ENCODE results near the gene FBXL17.

Gene FBXL17

DNA sequence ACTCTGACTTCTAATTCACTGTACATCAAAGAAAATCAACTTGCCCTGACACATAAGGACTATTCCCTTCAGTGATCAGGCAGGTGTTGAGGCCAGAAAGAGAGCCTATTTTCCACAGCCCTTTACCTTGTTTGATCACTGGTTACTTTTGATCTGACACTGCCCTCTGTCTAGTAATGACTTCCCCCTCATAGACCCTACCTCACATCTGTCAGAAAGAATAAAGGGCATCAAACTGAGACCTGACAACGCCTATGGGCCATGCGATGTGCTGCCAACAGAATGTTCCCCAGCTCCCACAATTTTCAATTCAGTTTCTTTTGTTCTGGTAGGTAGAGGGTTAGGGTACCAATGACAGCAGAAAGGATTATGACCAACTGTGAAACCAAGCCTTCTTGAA lies 47.7 kb downstream of the FBXL17 start:
- no peak overlapping the region for H2AFZ ChIP-seq (ENCODE audit: low read length)
- H3K4me1 ChIP-seq (ENCODE audit: insufficient read depth, low read length, poor library complexity, severe bottlenecking) = peaks cover 3% of the 10 kb centered on the region
- no peaks in the 10 kb centered on the region for H3F3A ChIP-seq (ENCODE audit: low read depth)
- H3K4me3 ChIP-seq (ENCODE audit: low read length, poor library complexity, severe bottlenecking) = no peak overlapping the region
- no peaks in the 10 kb centered on the region for H3K9me2 ChIP-seq (replicated peaks; ENCODE audit: low read depth, low read length)
- H3K9me3 ChIP-seq (ENCODE audit: insufficient read depth, low read depth, low read length) = no peaks in the 10 kb centered on the region
- no peak overlapping the region for H3K9ac ChIP-seq (ENCODE audit: low read depth, low read length, poor library complexity, severe bottlenecking)
- H3K79me2 ChIP-seq (ENCODE audit: insufficient read depth, low read length) = no peaks in the 10 kb centered on the region
- H3K27me3 ChIP-seq (ENCODE audit: insufficient read depth, low read length, poor library complexity, severe bottlenecking) = no peaks in the 10 kb centered on the region
- no peaks in the 10 kb centered on the region for H4K20me1 ChIP-seq (ENCODE audit: insufficient read depth, low read length, poor library complexity, severe bottlenecking)
- H3K4me2 ChIP-seq (ENCODE audit: low read depth, low read length, poor library complexity, severe bottlenecking) = no peak overlapping the region
- TF ChIP-seq, protein P1, sequence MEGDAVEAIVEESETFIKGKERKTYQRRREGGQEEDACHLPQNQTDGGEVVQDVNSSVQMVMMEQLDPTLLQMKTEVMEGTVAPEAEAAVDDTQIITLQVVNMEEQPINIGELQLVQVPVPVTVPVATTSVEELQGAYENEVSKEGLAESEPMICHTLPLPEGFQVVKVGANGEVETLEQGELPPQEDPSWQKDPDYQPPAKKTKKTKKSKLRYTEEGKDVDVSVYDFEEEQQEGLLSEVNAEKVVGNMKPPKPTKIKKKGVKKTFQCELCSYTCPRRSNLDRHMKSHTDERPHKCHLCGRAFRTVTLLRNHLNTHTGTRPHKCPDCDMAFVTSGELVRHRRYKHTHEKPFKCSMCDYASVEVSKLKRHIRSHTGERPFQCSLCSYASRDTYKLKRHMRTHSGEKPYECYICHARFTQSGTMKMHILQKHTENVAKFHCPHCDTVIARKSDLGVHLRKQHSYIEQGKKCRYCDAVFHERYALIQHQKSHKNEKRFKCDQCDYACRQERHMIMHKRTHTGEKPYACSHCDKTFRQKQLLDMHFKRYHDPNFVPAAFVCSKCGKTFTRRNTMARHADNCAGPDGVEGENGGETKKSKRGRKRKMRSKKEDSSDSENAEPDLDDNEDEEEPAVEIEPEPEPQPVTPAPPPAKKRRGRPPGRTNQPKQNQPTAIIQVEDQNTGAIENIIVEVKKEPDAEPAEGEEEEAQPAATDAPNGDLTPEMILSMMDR (conservative IDR thresholded peaks at IDR 0.05; ENCODE audit: low read length) = no peak
- TF ChIP-seq EZH2phosphoT487 (IDR thresholded peaks at IDR 0.05; ENCODE audit: borderline replicate concordance) = no peak
- H3K36me3 ChIP-seq (ENCODE audit: insufficient read depth, low read length) = no peaks in the 10 kb centered on the region

DNA sequence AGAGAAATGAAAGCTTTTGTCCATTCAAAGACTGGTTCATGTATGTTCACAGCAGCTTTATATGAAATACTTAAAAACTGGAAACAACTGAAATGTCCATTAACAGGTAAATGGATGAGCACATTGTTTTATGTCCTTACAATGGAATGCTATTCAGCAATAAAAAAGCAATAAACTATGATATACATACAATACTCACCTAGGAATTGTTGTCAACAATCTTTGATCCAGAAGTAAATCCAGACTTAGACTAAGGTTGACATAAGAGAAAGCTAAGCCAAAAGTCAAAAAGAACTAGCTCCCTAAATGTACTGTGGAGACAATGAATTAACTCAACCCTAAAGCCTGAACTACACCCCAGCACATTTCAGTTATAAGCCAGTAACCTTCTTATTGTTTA lies 54.9 kb downstream of the FBXL17 start:
- Histone ChIP-seq H3K27me3 (ENCODE audit: insufficient read depth, low read length, poor library complexity, severe bottlenecking) (no peaks in the 10 kb centered on the region), H3K36me3 (ENCODE audit: insufficient read depth, low read length) (no peaks in the 10 kb centered on the region), H3F3A (ENCODE audit: low read depth) (no peaks in the 10 kb centered on the region), H3K4me2 (ENCODE audit: low read depth, low read length, poor library complexity, severe bottlenecking) (no peak overlapping the region), H3K9me2 (replicated peaks; ENCODE audit: low read depth, low read length) (no peaks in the 10 kb centered on the region), H3K4me3 (ENCODE audit: low read length, poor library complexity, severe bottlenecking) (no peak overlapping the region), H3K4me1 (ENCODE audit: insufficient read depth, low read length, poor library complexity, severe bottlenecking) (no peaks in the 10 kb centered on the region), H3K79me2 (ENCODE audit: insufficient read depth, low read length) (no peaks in the 10 kb centered on the region), H2AFZ (ENCODE audit: low read length) (no peak overlapping the region), H4K20me1 (ENCODE audit: insufficient read depth, low read length, poor library complexity, severe bottlenecking) (no peaks in the 10 kb centered on the region), H3K9me3 (ENCODE audit: insufficient read depth, low read depth, low read length) (no peaks in the 10 kb centered on the region), H3K9ac (ENCODE audit: low read depth, low read length, poor library complexity, severe bottlenecking) (no peak overlapping the region)
- TF ChIP-seq, protein P1 (conservative IDR thresholded peaks at IDR 0.05; ENCODE audit: low read length) = no peak
- TF ChIP-seq EZH2phosphoT487 (IDR thresholded peaks at IDR 0.05; ENCODE audit: borderline replicate concordance) = no peak

DNA sequence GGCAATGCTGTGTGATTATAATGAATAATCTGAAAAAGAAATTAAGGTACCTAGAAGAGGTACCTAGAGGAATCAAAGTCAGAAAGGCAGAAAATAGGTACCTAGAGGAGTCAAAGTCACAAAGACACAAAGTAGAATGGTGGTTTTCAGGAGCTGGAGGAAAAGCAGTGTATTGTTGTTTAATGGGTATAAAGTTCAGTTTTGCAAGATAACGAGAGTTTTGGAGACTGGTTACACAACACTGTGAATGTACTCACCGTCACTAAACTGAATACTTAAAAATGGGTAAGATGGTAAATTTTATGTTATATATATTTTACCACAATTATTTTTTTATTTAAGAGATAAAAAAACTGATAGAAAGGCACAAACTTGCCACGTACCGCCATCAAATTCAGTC lies 57.0 kb downstream of the FBXL17 start:
- no peak for TF ChIP-seq EZH2phosphoT487 (IDR thresholded peaks at IDR 0.05; ENCODE audit: borderline replicate concordance)
- TF ChIP-seq, protein P1 (conservative IDR thresholded peaks at IDR 0.05; ENCODE audit: low read length) = no peak
- no peak overlapping the region for H3K4me2 ChIP-seq (ENCODE audit: low read depth, low read length, poor library complexity, severe bottlenecking)
- no peak overlapping the region for H3K4me3 ChIP-seq (ENCODE audit: low read length, poor library complexity, severe bottlenecking)
- H3K36me3 ChIP-seq (ENCODE audit: insufficient read depth, low read length) = no peaks in the 10 kb centered on the region
- no peak overlapping the region for H3K9ac ChIP-seq (ENCODE audit: low read depth, low read length, poor library complexity, severe bottlenecking)
- H3K4me1 ChIP-seq (ENCODE audit: insufficient read depth, low read length, poor library complexity, severe bottlenecking) = no peaks in the 10 kb centered on the region
- no peaks in the 10 kb centered on the region for H3K9me2 ChIP-seq (replicated peaks; ENCODE audit: low read depth, low read length)
- no peaks in the 10 kb centered on the region for H3K79me2 ChIP-seq (ENCODE audit: insufficient read depth, low read length)
- no peaks in the 10 kb centered on the region for H3K9me3 ChIP-seq (ENCODE audit: insufficient read depth, low read depth, low read length)
- no peaks in the 10 kb centered on the region for H3K27me3 ChIP-seq (ENCODE audit: insufficient read depth, low read length, poor library complexity, severe bottlenecking)
- H2AFZ ChIP-seq (ENCODE audit: low read length) = no peak overlapping the region
- H4K20me1 ChIP-seq (ENCODE audit: insufficient read depth, low read length, poor library complexity, severe bottlenecking) = no peaks in the 10 kb centered on the region
- H3F3A ChIP-seq (ENCODE audit: low read depth) = no peaks in the 10 kb centered on the region
